GM21367 (cell line): ENCODE data around the gene SCFD2.
A peak's percentile ranks its signal among the peaks of the same experiment; 100 is the strongest.

Source experiments
- ATAC-seq: cut with Tn5 transposase; IDR thresholded peaks from one replicate; pipeline ENCODE4 v1.9.1; 2021; ENCODE audit not compliant: unreplicated experiment

SCFD2 gene

GRCh38 chr4:53019485-53020382, 346.1 kb downstream of the SCFD2 start:
- no peak for ATAC-seq

GRCh38 chr4:53018471-53018870, 347.4 kb downstream of the SCFD2 start:
- ATAC-seq = no peak

GRCh38 chr4:53016099-53016820, 349.6 kb downstream of the SCFD2 start:
- no peak for ATAC-seq

- ATAC-seq = no peak
These were observed 350.2 kb downstream of the SCFD2 start for GRCh38 chr4:53015681-53016080.

GRCh38 chr4:53014881-53015280, 351.0 kb downstream of the SCFD2 start:
- ATAC-seq = no peak

- no peak for ATAC-seq
These were observed 351.7 kb downstream of the SCFD2 start for GRCh38 chr4:53013873-53014775.

- peak; percentile 81 for ATAC-seq
These were observed 353.1 kb downstream of the SCFD2 start for GRCh38 chr4:53012738-53013137.

GRCh38 chr4:53011259-53011905, 354.5 kb downstream of the SCFD2 start:
- no peak for ATAC-seq

GRCh38 chr4:53010318-53010717, 355.5 kb downstream of the SCFD2 start:
- ATAC-seq = no peak

- ATAC-seq = peak; percentile 51
These were observed 356.0 kb downstream of the SCFD2 start for GRCh38 chr4:53009824-53010223.

GRCh38 chr4:53007024-53007423, 358.8 kb downstream of the SCFD2 start:
- ATAC-seq = no peak

GRCh38 chr4:53005808-53006207, 360.1 kb downstream of the SCFD2 start:
- no peak for ATAC-seq

GRCh38 chr4:53005149-53005546, 360.7 kb downstream of the SCFD2 start:
- no peak for ATAC-seq

GRCh38 chr4:53004497-53005148, 361.2 kb downstream of the SCFD2 start:
- no peak for ATAC-seq

GRCh38 chr4:53003959-53004358, 361.9 kb downstream of the SCFD2 start:
- no peak for ATAC-seq

- no peak for ATAC-seq
These were observed 365.3 kb downstream of the SCFD2 start for GRCh38 chr4:53000560-53000959.

- ATAC-seq = no peak
These were observed 366.2 kb downstream of the SCFD2 start for GRCh38 chr4:52999626-53000025.

GRCh38 chr4:52998413-52998812, 367.4 kb downstream of the SCFD2 start:
- ATAC-seq = no peak

GRCh38 chr4:52997132-52997416, 368.8 kb downstream of the SCFD2 start:
- no peak for ATAC-seq
